Upper lobe of right lung (tissue), 1 donor: ENCODE measurements around the gene LYPD6B. TPM values are rescaled to one million over a fixed set of nuclear protein-coding genes. Genes with fewer than 3 reads are reported as not detected.

Experiments used
- ATAC-seq: fragments of 200-7000 bp; cut with Tn5 transposase; one replicate; pipeline ENCODE4 v1.9.1; 2020; ENCODE audit warnings: mild to moderate bottlenecking, moderate library complexity
- DNase-seq: peaks from one replicate; pipeline ENCODE4 v3.0.0-alpha.2; 2020
- H3K27ac ChIP-seq: fragments of 200-600 bp; one replicate; pipeline ENCODE4 v1.8.0; 2022
- H3K27me3 ChIP-seq: fragments of 200-600 bp; one replicate; pipeline ENCODE4 v1.8.0; 2022; ENCODE audit warnings: mild to moderate bottlenecking
- H3K36me3 ChIP-seq: fragments of 200-600 bp; one replicate; pipeline ENCODE4 v1.8.0; 2022
- H3K4me1 ChIP-seq: fragments of 200-600 bp; one replicate; pipeline ENCODE4 v1.8.0; 2022
- H3K4me3 ChIP-seq: fragments of 200-600 bp; one replicate; pipeline ENCODE4 v1.8.0; 2022; ENCODE audit warnings: mild to moderate bottlenecking
- H3K9me3 ChIP-seq: fragments of 200-600 bp; one replicate; pipeline ENCODE4 v1.8.0; 2022
- CTCF ChIP-seq: fragments of 200-600 bp; IDR thresholded peaks from one replicate; pipeline ENCODE4 v1.8.0; 2022; ENCODE audit warnings: antibody characterized with exemption
- intact Hi-C: fragments of 100-400 bp; cut with DNase I; formaldehyde crosslinking; loops from one replicate; pipeline ENCODE4 v1.11.0; 2022
- total RNA-seq: library from RNA; stranded (reverse); fragmentation: NEBNext Ultra II Directional; extraction: Animal tissue kit (Norgen Biotek cat#: 25700); gene quantifications from one replicate; pipeline ENCODE4 v1.2.1, GENCODE V29; 2021
- donor health status: DM: no; HTN: yes; CAD: no; lungs with severe emphysema.

The LYPD6B gene
- total RNA-seq, 1 donor from 2014 or later: 0.78 TPM

- ATAC-seq (no peak), DNase-seq (no peak)
- Histone ChIP-seq H3K27me3 (peaks cover 8% of the 10 kb centered on the region), H3K4me3 (no peak overlapping the region), H3K9me3 (no peaks in the 10 kb centered on the region), H3K36me3 (no peaks in the 10 kb centered on the region), H3K27ac (no peak overlapping the region), H3K4me1 (no peaks in the 10 kb centered on the region)
- intact Hi-C loops: no loop called here
- no peak for TF ChIP-seq CTCF
These were observed 9.6 kb upstream of the LYPD6B start for GRCh38 chr2:149028891-149029290.

- Histone ChIP-seq H3K4me1 (no peaks in the 10 kb centered on the region), H3K27me3 (peaks cover 8% of the 10 kb centered on the region), H3K9me3 (no peaks in the 10 kb centered on the region), H3K36me3 (no peaks in the 10 kb centered on the region), H3K27ac (no peak overlapping the region), H3K4me3 (no peak overlapping the region)
- ATAC-seq (no peak), DNase-seq (no peak)
- intact Hi-C loops: no loop called here
- no peak for TF ChIP-seq CTCF
These were observed 9.1 kb upstream of the LYPD6B start for GRCh38 chr2:149029307-149029965.

- Histone ChIP-seq H3K27ac (no peak overlapping the region), H3K4me3 (no peak overlapping the region), H3K9me3 (no peaks in the 10 kb centered on the region), H3K4me1 (no peaks in the 10 kb centered on the region), H3K36me3 (no peaks in the 10 kb centered on the region), H3K27me3 (peaks cover 9% of the 10 kb centered on the region)
- no peak for ATAC-seq
- intact Hi-C loops: no loop called here
- DNase-seq: no peak
- TF ChIP-seq CTCF: no peak
These were observed 7.1 kb upstream of the LYPD6B start for GRCh38 chr2:149031396-149031795.

GRCh38 chr2:149033716-149034115, 4.8 kb upstream of the LYPD6B start:
- no peak for ATAC-seq

GRCh38 chr2:149034406-149034805, 4.1 kb upstream of the LYPD6B start:
- no peaks in the 10 kb centered on the region for H3K36me3 ChIP-seq
- H3K27ac ChIP-seq: no peak overlapping the region
- peaks cover 27% of the 10 kb centered on the region for H3K27me3 ChIP-seq
- H3K4me3 ChIP-seq: no peak overlapping the region
- no peak for TF ChIP-seq CTCF
- no peak for ATAC-seq
- H3K4me1 ChIP-seq: no peaks in the 10 kb centered on the region
- H3K9me3 ChIP-seq: no peaks in the 10 kb centered on the region
- intact Hi-C loops: no loop called here
- DNase-seq: no peak

More at GRCh38 chr2:149033716-149034115, 4.8 kb upstream of the LYPD6B start:
- Histone ChIP-seq H3K27me3 (peaks cover 22% of the 10 kb centered on the region), H3K4me3 (no peak overlapping the region), H3K4me1 (no peaks in the 10 kb centered on the region), H3K27ac (no peak overlapping the region), H3K9me3 (no peaks in the 10 kb centered on the region), H3K36me3 (no peaks in the 10 kb centered on the region)
- no peak for TF ChIP-seq CTCF
- no peak for DNase-seq
- intact Hi-C loops: no loop called here
